GM23248 (cell line): ENCODE results near the gene RFX3.

ENCODE experiments used
- EZH2 ChIP-seq: fragments of 200-600 bp; sonication (generic); IDR thresholded peaks from 2 replicates; pipeline ENCODE4 v1.6.1; 2018; ENCODE audit warnings: antibody characterized with exemption, mild to moderate bottlenecking; ENCODE audit not compliant: insufficient read depth, poor library complexity, severe bottlenecking
- EZH2phosphoT487 ChIP-seq: fragments of 200-600 bp; sonication (generic); IDR thresholded peaks from 2 replicates; pipeline ENCODE4 v1.6.1; 2018; ENCODE audit warnings: antibody characterized with exemption, moderate library complexity, mild to moderate bottlenecking, low read depth; ENCODE audit not compliant: insufficient read depth

DNA sequence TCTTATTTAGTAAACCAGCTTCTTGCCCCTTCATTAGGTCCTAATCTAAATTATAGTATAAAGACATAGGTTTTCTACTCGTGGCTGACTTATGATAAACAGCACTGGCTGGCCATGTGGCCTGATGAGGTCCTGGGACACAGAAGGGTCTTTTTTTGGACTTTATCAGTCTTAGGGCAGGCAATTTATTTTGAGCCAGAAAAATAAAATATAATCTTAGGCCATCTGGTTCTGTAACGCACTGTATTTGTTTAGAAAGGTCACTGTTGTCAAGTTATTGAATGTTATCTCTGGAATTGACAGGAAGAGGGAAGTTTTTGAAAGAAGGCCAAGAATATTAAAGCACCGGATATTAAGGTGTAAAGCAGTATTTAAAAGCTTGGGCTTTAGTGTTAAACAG, 53.9 kb downstream of the RFX3 start:
- TF ChIP-seq EZH2: no peak
- TF ChIP-seq EZH2phosphoT487: no peak
